Posterior cingulate gyrus (tissue), 11 donors: ENCODE data around the gene CPXM2.

Source experiments
- DNase-seq, 10 donors: peaks; one replicate each; pipeline versions ENCODE4 v3.0.0 to v3.0.0-alpha.2; 2020 to 2021; ENCODE audit warnings: mixed read lengths in 3 of 10
- intact Hi-C: fragments of 100-400 bp; cut with DNase I; formaldehyde crosslinking; loops from one replicate; pipeline ENCODE4 v1.15.1; 2023

CPXM2 gene

DNA sequence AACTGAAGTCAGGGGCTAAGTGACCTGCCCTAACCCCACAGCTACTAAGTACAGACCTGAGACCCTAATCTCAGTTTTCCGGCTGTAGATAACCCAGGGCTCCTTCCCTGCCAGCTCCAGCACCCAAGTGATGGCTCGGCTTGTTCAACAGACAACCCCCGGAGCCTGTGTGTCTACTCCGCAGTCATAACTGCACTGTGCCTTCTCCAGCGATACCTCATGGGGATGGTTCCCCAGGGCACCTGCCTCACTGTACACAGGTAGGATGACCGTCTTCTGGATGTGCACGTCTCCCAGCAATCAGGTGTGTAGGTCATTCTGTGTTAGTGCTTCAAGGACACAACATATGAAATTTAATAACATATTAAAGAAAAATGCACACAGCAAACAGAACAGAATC lies 37.1 kb downstream of the CPXM2 start:
- intact Hi-C loops = no loop called here
- no peak for DNase-seq

DNA sequence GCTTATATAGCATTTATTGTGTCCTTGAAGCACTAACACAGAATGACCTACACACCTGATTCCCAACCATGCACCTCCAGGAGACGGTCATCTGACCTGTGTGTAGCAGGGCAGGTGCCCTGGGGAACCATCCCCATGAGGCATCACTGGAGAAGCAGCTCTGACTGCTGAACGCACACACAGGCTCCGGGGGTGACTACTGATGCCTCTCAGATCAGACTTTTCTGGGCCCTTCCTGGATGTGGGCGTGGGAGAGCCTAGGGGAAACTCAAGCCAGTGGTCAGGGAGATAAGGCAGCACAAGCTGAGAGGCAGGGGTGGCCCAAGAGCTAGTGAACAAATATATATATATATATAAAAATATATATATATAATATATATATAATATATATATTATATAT lies 37.6 kb downstream of the CPXM2 start:
- intact Hi-C loops = no loop called here
- no peak for DNase-seq

GRCh38 chr10:123852411-123852951 lies 39.1 kb downstream of the CPXM2 start:
- DNase-seq = no peak

GRCh38 chr10:123848564-123849457 lies 42.8 kb downstream of the CPXM2 start:
- intact Hi-C loops = no loop called here
- no peak for DNase-seq

More at GRCh38 chr10:123852411-123852951, 39.1 kb downstream of the CPXM2 start:
- intact Hi-C loops = no loop called here

- intact Hi-C loops = no loop called here
Measured at GRCh38 chr10:123847686-123848432, 43.7 kb downstream of the CPXM2 start.

GRCh38 chr10:123843835-123844234 lies 47.8 kb downstream of the CPXM2 start:
- no peak for DNase-seq
- intact Hi-C loops = no loop called here

More at GRCh38 chr10:123847686-123848432, 43.7 kb downstream of the CPXM2 start:
- no peak for DNase-seq

DNA sequence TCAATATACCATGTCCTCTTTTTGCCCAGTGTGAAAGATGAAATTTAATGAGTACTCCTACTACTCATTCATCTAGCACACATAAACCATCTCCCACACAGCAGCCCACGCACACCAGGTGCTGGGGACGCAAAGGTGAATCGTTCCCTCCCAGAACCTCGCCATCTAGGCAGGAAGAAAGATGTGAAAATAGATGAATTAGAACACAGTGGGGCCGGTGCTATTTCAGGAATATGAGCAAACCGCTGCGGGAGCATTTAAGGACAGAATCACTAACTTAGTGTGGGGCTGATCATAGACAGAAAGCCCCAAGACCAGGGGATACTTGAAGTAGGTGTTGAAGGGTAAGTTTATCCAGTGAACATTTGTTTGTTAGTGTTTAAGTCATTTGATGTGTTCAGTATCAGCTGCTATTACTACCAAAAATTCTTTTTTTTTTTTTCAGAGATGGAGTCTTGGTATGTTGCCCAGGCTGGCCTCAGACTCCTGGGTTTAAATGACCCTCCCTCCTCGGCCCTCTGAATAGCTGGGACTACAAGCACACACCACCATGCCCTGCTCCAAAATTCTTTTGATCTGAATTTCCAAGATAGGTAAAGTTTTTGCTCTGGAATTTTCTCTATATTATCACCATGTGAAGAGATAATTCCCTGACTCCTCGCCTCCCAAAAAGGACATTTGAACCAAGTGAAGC lies 48.8 kb downstream of the CPXM2 start:
- intact Hi-C loops = no loop called here
- no peak for DNase-seq

DNA sequence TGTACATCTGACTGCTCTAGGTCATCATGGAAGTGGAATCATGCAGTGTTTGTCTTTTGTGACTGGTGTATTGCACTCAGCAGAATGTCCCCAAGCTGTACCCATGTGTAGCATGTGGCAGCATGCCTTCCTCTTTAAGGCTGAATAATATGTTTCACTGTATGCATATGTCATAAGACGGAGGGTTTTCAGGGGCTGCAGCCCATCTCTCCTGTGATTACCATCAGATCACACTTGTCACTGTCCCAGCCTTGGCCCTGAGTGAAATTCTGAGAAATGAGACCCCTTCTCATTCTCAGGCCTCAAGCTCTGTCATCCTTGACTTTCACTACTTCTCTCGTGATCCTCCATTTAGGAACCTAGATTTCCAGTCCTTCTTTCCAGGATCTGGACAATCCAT lies 50.0 kb downstream of the CPXM2 start:
- intact Hi-C loops = no loop called here
- no peak for DNase-seq

- no peak for DNase-seq
- intact Hi-C loops = no loop called here
Measured at GRCh38 chr10:123841115-123841514, 50.5 kb downstream of the CPXM2 start.

- DNase-seq = no peak
- intact Hi-C loops = no loop called here
Measured at GRCh38 chr10:123840714-123841113, 50.9 kb downstream of the CPXM2 start.

DNA sequence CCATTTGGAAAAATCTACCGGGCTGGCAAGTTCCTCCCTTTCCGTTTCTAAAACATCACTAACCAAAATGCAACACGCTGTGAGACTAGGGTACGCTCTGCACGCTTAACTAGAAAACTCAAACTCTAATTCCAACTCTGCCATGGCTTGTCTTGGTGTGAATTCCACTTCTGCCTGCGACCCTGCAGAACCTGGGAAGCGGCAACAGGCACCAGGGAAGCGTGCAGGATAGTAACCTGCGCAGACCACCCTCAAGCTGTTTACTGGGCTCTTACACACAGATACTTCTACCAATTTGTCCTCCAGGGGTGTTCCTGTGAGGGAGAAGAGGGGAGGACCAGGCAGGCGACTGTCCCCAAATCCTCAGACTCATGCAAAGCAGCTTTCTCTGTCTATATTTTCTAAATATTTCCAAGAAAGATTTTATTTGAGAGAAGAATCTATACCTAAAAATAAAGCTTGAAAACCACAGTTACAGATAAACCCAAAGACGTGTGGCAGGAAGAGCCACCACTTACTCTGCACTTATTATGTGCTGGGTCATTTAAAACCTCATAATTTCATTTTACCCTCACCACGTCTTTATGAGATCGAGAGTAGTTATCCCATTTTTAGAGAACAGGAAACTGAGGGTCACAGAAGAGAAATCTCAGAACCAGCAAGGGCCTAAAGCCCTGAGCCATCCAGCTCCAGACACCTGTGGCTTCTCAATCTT lies 52.9 kb downstream of the CPXM2 start:
- intact Hi-C loops = no loop called here
- DNase-seq = no peak

DNA sequence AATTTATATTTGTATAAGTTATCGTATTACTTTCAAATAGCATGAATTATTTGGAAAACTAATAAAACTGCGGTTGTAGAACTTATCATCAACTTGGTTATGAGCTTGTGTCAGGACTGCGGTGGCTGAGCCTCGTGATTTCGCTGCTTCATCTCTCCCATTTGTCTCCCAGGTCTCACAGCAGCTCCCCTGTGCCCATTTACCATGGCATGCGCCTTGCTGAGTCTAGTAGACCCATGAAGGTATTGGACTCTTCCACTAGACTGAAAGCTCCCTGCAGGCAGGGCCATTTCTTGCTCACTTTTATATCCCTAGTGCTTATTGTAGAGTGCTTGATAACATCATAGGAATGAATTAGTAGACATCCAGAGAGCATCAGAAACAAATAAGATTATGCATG lies 53.9 kb downstream of the CPXM2 start:
- intact Hi-C loops = no loop called here
- DNase-seq = no peak

- intact Hi-C loops = no loop called here
- no peak for DNase-seq
Measured at GRCh38 chr10:123836418-123837145, 55.0 kb downstream of the CPXM2 start.

- intact Hi-C loops = no loop called here
- DNase-seq = no peak
Measured at GRCh38 chr10:123835575-123835974, 56.0 kb downstream of the CPXM2 start.

GRCh38 chr10:123833170-123833850 lies 58.3 kb downstream of the CPXM2 start:
- DNase-seq = no peak
- intact Hi-C loops = no loop called here

- no peak for DNase-seq
- intact Hi-C loops = no loop called here
Measured at GRCh38 chr10:123831259-123831658, 60.3 kb downstream of the CPXM2 start.

GRCh38 chr10:123821136-123821535 lies 70.5 kb downstream of the CPXM2 start:
- intact Hi-C loops = no loop called here
- no peak for DNase-seq

GRCh38 chr10:123809632-123810031 lies 82.0 kb downstream of the CPXM2 start:
- DNase-seq = no peak
- intact Hi-C loops = no loop called here

DNA sequence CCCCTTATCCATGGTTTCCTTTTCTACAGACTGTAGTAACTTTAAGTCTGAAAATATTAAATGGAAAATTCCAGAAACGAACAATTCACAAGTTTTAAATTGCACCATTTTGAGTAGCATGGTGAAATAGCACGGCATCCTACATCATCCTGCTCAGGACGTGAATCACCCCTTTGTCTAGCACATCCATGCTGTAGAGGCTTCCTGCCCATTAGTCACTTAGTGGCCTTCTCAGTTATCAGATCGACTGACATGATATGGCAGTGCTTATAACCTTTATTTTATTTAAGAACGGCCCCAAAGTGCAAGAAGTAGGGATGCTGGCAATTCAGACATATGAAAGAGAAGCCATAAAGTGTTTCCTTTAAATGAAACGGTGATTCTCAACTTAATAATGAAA lies 82.7 kb downstream of the CPXM2 start:
- intact Hi-C loops = no loop called here
- DNase-seq = no peak
